SK-N-MC (cell line): Measurements from ENCODE around the gene FOXP1.

Experiments used
- EZH2 ChIP-seq: fragments of 200-600 bp; sonication (generic); IDR thresholded peaks from one replicate; pipeline ENCODE4 v1.6.1; 2017; ENCODE audit warnings: antibody characterized with exemption
- FOXP2 ChIP-seq: optimal IDR thresholded peaks from 2 replicates; pipeline ENCODE3; 2011; ENCODE audit warnings: mild to moderate bottlenecking, moderate library complexity; ENCODE audit not compliant: insufficient read depth; ENCODE audit errors: extremely low read length, control extremely low read depth
- POLR2AphosphoS5 ChIP-seq: IDR thresholded peaks from 2 replicates; pipeline ENCODE4 v1.6.1; 2012; ENCODE audit warnings: mild to moderate bottlenecking, low read depth, low read length, borderline replicate concordance

GRCh38 chr3:71262364-71263265 is 320.9 kb downstream of the FOXP1 start:
- TF ChIP-seq POLR2AphosphoS5 (no peak), EZH2 (no peak), FOXP2 (no peak)
